ENCODE results near the gene SYNJ2.

GRCh38 chr6:158041370-158041769 lies 59.7 kb downstream of the SYNJ2 start:
- no peak for TF ChIP-seq POLR2AphosphoS5 (IDR thresholded peaks at IDR 0.05; ENCODE audit: low read depth, low read length)
- no peak for TF ChIP-seq POLR2A (IDR thresholded peaks at IDR 0.05; ENCODE audit: low read depth, low read length)
- TF ChIP-seq POU2F2 (IDR thresholded peaks at IDR 0.05; ENCODE audit: low read depth, low read length), result no peak
- no peak for TF ChIP-seq TAF1 (IDR thresholded peaks at IDR 0.05; ENCODE audit: low read depth, low read length)

Measured in GM12891 (cell line).